ENCODE results near the gene ACIN1.

DNA sequence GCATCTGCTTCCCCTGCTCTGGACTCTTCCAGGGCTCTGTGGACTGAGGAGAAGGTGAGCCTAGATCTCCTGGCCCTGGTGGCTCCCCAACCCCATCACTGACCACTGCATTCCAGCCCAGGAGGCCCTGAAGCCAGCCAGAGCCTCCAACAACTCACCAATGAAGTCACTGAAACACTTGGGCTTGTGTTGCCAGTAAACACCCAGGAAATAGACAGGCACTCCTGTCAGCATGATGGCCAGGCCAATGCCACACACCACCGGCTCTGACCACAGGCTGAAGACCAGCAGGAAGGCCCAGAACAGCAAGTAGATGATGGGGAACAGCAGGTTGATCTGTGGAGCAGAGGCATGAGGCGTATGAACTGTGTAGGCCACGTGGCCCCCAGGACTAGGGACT, 32.9 kb upstream of the ACIN1 start:
- no peak for TF ChIP-seq POLR2A (IDR thresholded peaks at IDR 0.05)
- TF ChIP-seq, protein P1, sequence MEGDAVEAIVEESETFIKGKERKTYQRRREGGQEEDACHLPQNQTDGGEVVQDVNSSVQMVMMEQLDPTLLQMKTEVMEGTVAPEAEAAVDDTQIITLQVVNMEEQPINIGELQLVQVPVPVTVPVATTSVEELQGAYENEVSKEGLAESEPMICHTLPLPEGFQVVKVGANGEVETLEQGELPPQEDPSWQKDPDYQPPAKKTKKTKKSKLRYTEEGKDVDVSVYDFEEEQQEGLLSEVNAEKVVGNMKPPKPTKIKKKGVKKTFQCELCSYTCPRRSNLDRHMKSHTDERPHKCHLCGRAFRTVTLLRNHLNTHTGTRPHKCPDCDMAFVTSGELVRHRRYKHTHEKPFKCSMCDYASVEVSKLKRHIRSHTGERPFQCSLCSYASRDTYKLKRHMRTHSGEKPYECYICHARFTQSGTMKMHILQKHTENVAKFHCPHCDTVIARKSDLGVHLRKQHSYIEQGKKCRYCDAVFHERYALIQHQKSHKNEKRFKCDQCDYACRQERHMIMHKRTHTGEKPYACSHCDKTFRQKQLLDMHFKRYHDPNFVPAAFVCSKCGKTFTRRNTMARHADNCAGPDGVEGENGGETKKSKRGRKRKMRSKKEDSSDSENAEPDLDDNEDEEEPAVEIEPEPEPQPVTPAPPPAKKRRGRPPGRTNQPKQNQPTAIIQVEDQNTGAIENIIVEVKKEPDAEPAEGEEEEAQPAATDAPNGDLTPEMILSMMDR (IDR thresholded peaks at IDR 0.05): no peak
